Upper lobe of left lung (tissue), 6 donors: Measurements from ENCODE around the gene KCNH1. TPM values are rescaled to one million over a fixed set of nuclear protein-coding genes. Genes with fewer than 3 reads are reported as not detected.
A peak's percentile ranks its signal among the peaks of the same experiment; 100 is the strongest.

Experiments
- ATAC-seq, 2 donors: fragments of 200-7000 bp; cut with Tn5 transposase; one replicate each; pipeline ENCODE4 v1.9.1; 2022; ENCODE audit warnings: mild to moderate bottlenecking in 2 of 2, moderate library complexity in 2 of 2; ENCODE audit not compliant: low FRiP score in 2 of 2
- DNase-seq, 2 donors: peaks; one replicate each; pipeline ENCODE4 v3.0.0-alpha.2; 2019 to 2020
- H3K27ac ChIP-seq, 4 donors: fragments of 200-600 bp; sonication (generic); one replicate each; pipeline ENCODE4 v1.5.1; 2016 to 2019
- H3K27me3 ChIP-seq, 4 donors: fragments of 200-600 bp; sonication (generic); one replicate each; pipeline ENCODE4 v1.5.1; 2017 to 2019
- H3K36me3 ChIP-seq, 4 donors: fragments of 200-600 bp; sonication (generic); one replicate each; pipeline ENCODE4 v1.5.1; 2016 to 2019
- H3K4me1 ChIP-seq, 4 donors: fragments of 200-600 bp; sonication (generic); one replicate each; pipeline ENCODE4 v1.5.1; 2018 to 2019
- H3K4me3 ChIP-seq, 4 donors: fragments of 200-600 bp; sonication (generic); one replicate each; pipeline ENCODE4 v1.5.1; 2017 to 2019; ENCODE audit warnings: mild to moderate bottlenecking in 2 of 4, moderate library complexity in 1 of 4
- H3K9me3 ChIP-seq, 4 donors: fragments of 200-600 bp; sonication (generic); one replicate each; pipeline ENCODE4 v1.5.1; 2018 to 2019
- CTCF ChIP-seq, 6 experiments: fragments of 450-650 bp in 4 of 6; fragments of 200-600 bp in 2 of 6; sonication (generic) in 2 of 6; IDR thresholded peaks; one replicate each; pipeline ENCODE4 v1.5.1; 2016 to 2019; ENCODE audit warnings: antibody characterized with exemption in 6 of 6
- EP300 ChIP-seq, 4 donors: sonication (generic); formaldehyde crosslinking; IDR thresholded peaks; one replicate each; pipeline ENCODE4 v1.5.1; 2017; ENCODE audit warnings: antibody characterized with exemption in 4 of 4, control low read depth in 2 of 4
- POLR2A ChIP-seq, 4 donors: fragments of 450-650 bp; IDR thresholded peaks; one replicate each; pipeline ENCODE4 v1.5.1; 2016 to 2017; ENCODE audit warnings: antibody characterized with exemption in 4 of 4, mild to moderate bottlenecking in 2 of 4
- POLR2AphosphoS5 ChIP-seq, 2 donors: sonication (generic); formaldehyde crosslinking; IDR thresholded peaks; one replicate each; pipeline ENCODE4 v1.5.1; 2017; ENCODE audit warnings: antibody characterized with exemption in 2 of 2
- WGBS, 2 donors: methylation state at CpG; one replicate each; pipeline ENCODE4 v1.1.5; 2017 to 2018; 5-methylcytosine and 5-hydroxymethylcytosine counted together
- total RNA-seq, 6 donors: library from RNA; depleted of rRNA in 4 of 6; stranded (reverse); fragments of >200 nt in 4 of 6; gene quantifications; one replicate each; pipeline versions ENCODE4 v1.1.0 to v1.2.1, GENCODE V29; 2016 to 2021
- donor health status: DM: no; HTN: no; CAD: no; lungs with moderate emphysema.
- donor health status: DM: no; HTN: yes; CAD: no; lungs with severe emphysema.

The KCNH1 gene
- total RNA-seq, 6 donors from 2014 or later = 0.09 TPM; not detected in 5

GRCh38 chr1:210801501-210801900 is 332.4 kb downstream of the KCNH1 start:
- no peaks in the 10 kb centered on the region for H3K4me1 ChIP-seq
- no peak overlapping the region for H3K27ac ChIP-seq
- H3K4me3 ChIP-seq = no peak overlapping the region
- no peaks in the 10 kb centered on the region for H3K9me3 ChIP-seq
- ATAC-seq = peak in 1 of 2 donors; percentile 7
- H3K27me3 ChIP-seq = no peaks in the 10 kb centered on the region
- no peak for DNase-seq
- TF ChIP-seq POLR2A (IDR thresholded peaks at IDR 0.05) = no peak
- WGBS, 2 donors = 96 to 98% methylated on average over 3 to 4 of the region's 4 CpGs
- no peaks in the 10 kb centered on the region for H3K36me3 ChIP-seq

- Histone ChIP-seq H3K27me3 (no peaks in the 10 kb centered on the region), H3K9me3 (no peaks in the 10 kb centered on the region), H3K27ac (no peak overlapping the region), H3K4me1 (no peaks in the 10 kb centered on the region), H3K36me3 (no peaks in the 10 kb centered on the region), H3K4me3 (no peak overlapping the region)
- DNase-seq = no peak
- 58 to 65% methylated on average over 3 of the region's 3 CpGs for WGBS, 2 donors
- ATAC-seq = no peak
- TF ChIP-seq POLR2A (IDR thresholded peaks at IDR 0.05) (no peak), POLR2AphosphoS5 (IDR thresholded peaks at IDR 0.05) (no peak), EP300 (IDR thresholded peaks at IDR 0.05) (no peak), CTCF (IDR thresholded peaks at IDR 0.05) (no peak)
Measured at GRCh38 chr1:210800756-210801155, 333.2 kb downstream of the KCNH1 start.

- H3K36me3 ChIP-seq = no peaks in the 10 kb centered on the region
- TF ChIP-seq POLR2AphosphoS5 (IDR thresholded peaks at IDR 0.05) (no peak), POLR2A (IDR thresholded peaks at IDR 0.05) (no peak), EP300 (IDR thresholded peaks at IDR 0.05) (no peak), CTCF (IDR thresholded peaks at IDR 0.05) (no peak)
- ATAC-seq (no peak), DNase-seq (no peak)
- H3K27me3 ChIP-seq = no peaks in the 10 kb centered on the region
- H3K27ac ChIP-seq = no peak overlapping the region
- H3K4me3 ChIP-seq = no peak overlapping the region
- WGBS, 2 donors = 77 to 81% methylated on average over 4 of the region's 4 CpGs
- H3K9me3 ChIP-seq = no peaks in the 10 kb centered on the region
- no peaks in the 10 kb centered on the region for H3K4me1 ChIP-seq
Measured at GRCh38 chr1:210800301-210800700, 333.6 kb downstream of the KCNH1 start.

- H3K36me3 ChIP-seq = no peaks in the 10 kb centered on the region
- no peaks in the 10 kb centered on the region for H3K9me3 ChIP-seq
- H3K4me3 ChIP-seq = no peak overlapping the region
- no peak overlapping the region for H3K27ac ChIP-seq
- ATAC-seq (no peak), DNase-seq (peak in 1 of 2 donors; percentile 31)
- no peak for TF ChIP-seq POLR2A (IDR thresholded peaks at IDR 0.05)
- no peak for TF ChIP-seq EP300 (IDR thresholded peaks at IDR 0.05)
- TF ChIP-seq POLR2AphosphoS5 (IDR thresholded peaks at IDR 0.05) = no peak
- TF ChIP-seq CTCF (IDR thresholded peaks at IDR 0.05) = no peak
- no peaks in the 10 kb centered on the region for H3K27me3 ChIP-seq
- 88 to 95% methylated on average over 7 to 8 of the region's 8 CpGs for WGBS, 2 donors
- H3K4me1 ChIP-seq = no peaks in the 10 kb centered on the region
Measured at GRCh38 chr1:210797422-210797821, 336.5 kb downstream of the KCNH1 start.

- 92% methylated on average over 5 of the region's 5 CpGs for WGBS, 2 donors
- no peak for DNase-seq
- Histone ChIP-seq H3K27me3 (no peaks in the 10 kb centered on the region), H3K9me3 (no peaks in the 10 kb centered on the region), H3K4me1 (no peaks in the 10 kb centered on the region), H3K36me3 (no peaks in the 10 kb centered on the region), H3K27ac (no peak overlapping the region), H3K4me3 (no peak overlapping the region)
- no peak for ATAC-seq
- TF ChIP-seq EP300 (IDR thresholded peaks at IDR 0.05) (no peak), POLR2A (IDR thresholded peaks at IDR 0.05) (no peak), POLR2AphosphoS5 (IDR thresholded peaks at IDR 0.05) (no peak), CTCF (IDR thresholded peaks at IDR 0.05) (no peak)
Measured at GRCh38 chr1:210796421-210796820, 337.5 kb downstream of the KCNH1 start.
